ENCODE data around the gene CELSR1.
A peak's percentile ranks its signal among the peaks of the same experiment; 100 is the strongest.
"Not testable (repeated sequence)": the region's sequence is repeated elsewhere in the genome, so short reads cannot be mapped to it uniquely, and the experiment has no call there.

CELSR1 gene

GRCh38 chr22:46516638-46517037 lies 20.8 kb downstream of the CELSR1 start:
- H3K27me3 ChIP-seq = no peaks in the 10 kb centered on the region
- H4K20me1 ChIP-seq = no peaks in the 10 kb centered on the region
- H3K9ac ChIP-seq = no peak overlapping the region
- no peak overlapping the region for H3K4me3 ChIP-seq
- no peak overlapping the region for H3K4me2 ChIP-seq
- H3K9me3 ChIP-seq = no peaks in the 10 kb centered on the region
- H3K4me1 ChIP-seq = peaks cover 52% of the 10 kb centered on the region
- no peak for TF ChIP-seq Cebpa-rat (IDR thresholded peaks at IDR 0.05)
- no peaks in the 10 kb centered on the region for H3K36me3 ChIP-seq
- H3K27ac ChIP-seq = no peak overlapping the region

GRCh38 chr22:46516112-46516487 lies 21.3 kb downstream of the CELSR1 start:
- not testable (repeated sequence) for H3K36me3 ChIP-seq, H3K4me3 ChIP-seq

GRCh38 chr22:46515208-46516111 lies 22.0 kb downstream of the CELSR1 start:
- Histone ChIP-seq H3K4me3 (no peak overlapping the region), H3K4me1 (peaks cover 52% of the 10 kb centered on the region), H3K9me3 (no peaks in the 10 kb centered on the region), H3K36me3 (no peaks in the 10 kb centered on the region), H3K27me3 (no peaks in the 10 kb centered on the region), H4K20me1 (no peaks in the 10 kb centered on the region), H3K27ac (no peak overlapping the region), H3K4me2 (peak overlapping the region; percentile 40), H3K9ac (no peak overlapping the region)
- no peak for TF ChIP-seq Cebpa-rat (IDR thresholded peaks at IDR 0.05)

More at GRCh38 chr22:46516112-46516487, 21.3 kb downstream of the CELSR1 start:
- H4K20me1 ChIP-seq, H3K27me3 ChIP-seq, H3K9me3 ChIP-seq, H3K4me2 ChIP-seq, H3K9ac ChIP-seq, H3K27ac ChIP-seq: not testable (repeated sequence)
- peaks cover 52% of the 10 kb centered on the region for H3K4me1 ChIP-seq

- no peak for TF ChIP-seq Cebpa-rat (IDR thresholded peaks at IDR 0.05)
- Histone ChIP-seq H3K4me2 (peak overlapping the region; percentile 40), H3K9ac (no peak overlapping the region)
Measured at GRCh38 chr22:46514592-46515207, 22.7 kb downstream of the CELSR1 start.

GRCh38 chr22:46513908-46514550 lies 23.4 kb downstream of the CELSR1 start:
- TF ChIP-seq Cebpa-rat (IDR thresholded peaks at IDR 0.05) = no peak
- Histone ChIP-seq H3K4me1 (peaks cover 61% of the 10 kb centered on the region), H3K27ac (no peak overlapping the region), H3K4me3 (no peak overlapping the region), H3K9me3 (no peaks in the 10 kb centered on the region), H3K9ac (no peak overlapping the region), H4K20me1 (no peaks in the 10 kb centered on the region), H3K4me2 (peak overlapping the region; percentile 40), H3K27me3 (no peaks in the 10 kb centered on the region), H3K36me3 (no peaks in the 10 kb centered on the region)

More at GRCh38 chr22:46514592-46515207, 22.7 kb downstream of the CELSR1 start:
- Histone ChIP-seq H3K4me3 (no peak overlapping the region), H3K27ac (peak overlapping the region; percentile 6; the same call in 1 of the 2 replicates), H3K36me3 (no peaks in the 10 kb centered on the region), H3K4me1 (peaks cover 54% of the 10 kb centered on the region), H3K9me3 (no peaks in the 10 kb centered on the region), H4K20me1 (no peaks in the 10 kb centered on the region), H3K27me3 (no peaks in the 10 kb centered on the region)

DNA sequence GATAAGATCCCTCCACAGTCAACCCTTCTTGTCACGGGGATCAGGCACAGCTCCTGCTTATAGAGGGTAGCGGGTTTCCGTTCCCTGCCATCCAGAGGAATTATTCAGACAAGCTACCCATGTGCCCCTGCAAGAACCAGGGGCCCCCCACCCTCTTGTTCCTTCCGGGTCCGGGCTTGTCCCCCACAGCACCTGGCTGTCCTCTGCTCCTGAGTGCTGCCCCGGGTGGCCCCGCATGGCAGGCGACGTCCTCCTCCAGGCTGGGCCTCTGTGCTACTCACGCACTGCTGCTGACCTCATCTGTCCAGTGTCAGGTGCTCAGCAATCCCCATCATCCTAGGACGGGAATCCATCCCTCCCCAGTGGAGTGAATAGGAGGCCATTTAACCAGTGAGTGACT lies 24.7 kb downstream of the CELSR1 start:
- no peaks in the 10 kb centered on the region for H4K20me1 ChIP-seq
- no peak overlapping the region for H3K4me3 ChIP-seq
- H3K9ac ChIP-seq = no peak overlapping the region
- H3K4me1 ChIP-seq = peaks cover 68% of the 10 kb centered on the region
- H3K27me3 ChIP-seq = no peaks in the 10 kb centered on the region
- no peak overlapping the region for H3K27ac ChIP-seq
- H3K36me3 ChIP-seq = no peaks in the 10 kb centered on the region
- TF ChIP-seq Cebpa-rat (IDR thresholded peaks at IDR 0.05) = no peak
- H3K4me2 ChIP-seq = no peak overlapping the region
- no peaks in the 10 kb centered on the region for H3K9me3 ChIP-seq

GRCh38 chr22:46512039-46512370 lies 25.4 kb downstream of the CELSR1 start:
- H3K27me3 ChIP-seq = no peaks in the 10 kb centered on the region
- H4K20me1 ChIP-seq = no peaks in the 10 kb centered on the region
- no peak overlapping the region for H3K4me3 ChIP-seq
- H3K9ac ChIP-seq = no peak overlapping the region
- peaks cover 68% of the 10 kb centered on the region for H3K4me1 ChIP-seq
- H3K27ac ChIP-seq = no peak overlapping the region
- H3K36me3 ChIP-seq = no peaks in the 10 kb centered on the region
- H3K4me2 ChIP-seq = peak overlapping the region; percentile 97
- H3K9me3 ChIP-seq = no peaks in the 10 kb centered on the region
- no peak for TF ChIP-seq Cebpa-rat (IDR thresholded peaks at IDR 0.05)

DNA sequence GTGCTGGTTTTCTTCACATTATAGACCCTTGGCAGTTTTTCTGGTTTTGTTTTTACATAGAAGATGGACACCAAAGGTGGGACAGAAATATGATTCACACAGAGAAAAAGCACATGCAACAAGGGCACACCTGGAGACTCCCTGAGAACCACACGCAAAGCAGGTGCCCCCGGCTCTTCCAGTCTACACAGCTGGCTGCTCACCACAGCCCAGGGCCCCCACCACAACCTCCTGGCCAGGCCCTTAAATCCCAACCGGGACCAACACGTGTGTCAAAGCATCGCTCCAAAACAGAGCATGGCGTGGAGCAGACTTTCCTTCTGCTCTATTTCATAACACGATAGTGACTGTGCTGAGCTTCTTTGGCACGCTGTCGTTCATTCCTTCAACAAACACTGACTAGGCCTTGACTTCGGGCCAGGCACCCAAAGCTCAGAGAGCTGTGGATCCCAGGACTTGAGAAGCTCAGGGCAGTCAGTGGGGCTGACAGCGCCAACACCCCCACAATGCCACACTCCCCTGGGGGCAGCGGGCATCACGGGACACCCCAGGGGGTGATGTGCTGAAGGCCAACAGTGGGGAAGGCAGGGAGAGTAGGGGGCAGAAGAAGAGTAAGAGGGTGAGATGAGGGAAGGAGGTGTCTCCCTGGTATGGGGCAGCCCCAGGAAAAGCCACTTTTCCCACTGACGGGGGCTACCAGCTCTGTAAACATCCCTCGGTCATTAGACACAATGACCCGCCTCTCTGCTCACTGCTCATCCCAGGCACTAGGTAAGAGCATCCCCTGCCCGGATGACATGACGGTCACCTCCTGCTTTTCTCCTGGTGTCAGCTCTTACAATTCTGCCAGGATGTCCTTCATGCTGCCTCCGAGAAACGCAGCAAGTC lies 26.0 kb downstream of the CELSR1 start:
- H4K20me1 ChIP-seq = no peaks in the 10 kb centered on the region
- H3K4me2 ChIP-seq = peak overlapping the region; percentile 97
- H3K27me3 ChIP-seq = no peaks in the 10 kb centered on the region
- no peak for TF ChIP-seq Cebpa-rat (IDR thresholded peaks at IDR 0.05)
- peak overlapping the region; percentile 55 for H3K27ac ChIP-seq
- no peaks in the 10 kb centered on the region for H3K9me3 ChIP-seq
- no peaks in the 10 kb centered on the region for H3K36me3 ChIP-seq
- no peak overlapping the region for H3K9ac ChIP-seq
- peaks cover 73% of the 10 kb centered on the region for H3K4me1 ChIP-seq
- H3K4me3 ChIP-seq = no peak overlapping the region

DNA sequence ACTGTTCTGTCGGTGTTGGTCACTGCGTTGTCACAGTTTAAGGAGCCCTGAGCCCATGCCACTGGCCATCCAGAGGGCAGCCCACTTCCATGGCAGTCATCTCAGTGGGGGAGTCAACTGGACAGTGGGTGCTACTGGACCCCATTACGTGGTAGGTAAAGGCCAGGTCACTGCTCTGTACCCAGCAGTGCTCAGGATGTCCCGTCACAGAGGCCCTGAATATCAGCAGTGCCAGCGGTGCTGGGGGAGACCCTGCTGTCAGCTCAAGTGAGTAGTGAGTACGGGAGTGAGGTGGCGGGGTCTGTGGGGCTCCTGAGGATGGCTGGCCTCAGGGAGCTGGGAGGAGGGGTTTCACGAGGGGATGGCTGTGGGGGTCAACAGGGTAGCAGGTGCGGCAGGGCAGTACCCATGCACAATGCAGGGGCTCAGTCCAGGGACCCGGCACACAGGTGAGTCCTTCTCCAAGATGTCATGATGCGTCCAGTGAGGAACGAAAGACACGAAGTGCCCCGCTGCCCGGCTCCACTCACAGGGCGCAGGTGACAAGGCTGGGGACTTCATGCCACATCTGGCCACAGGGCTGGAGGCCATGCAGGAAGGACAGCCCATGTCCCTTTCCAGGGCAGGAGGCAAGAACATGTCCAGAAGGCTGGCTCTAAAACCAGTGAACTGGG lies 27.9 kb downstream of the CELSR1 start:
- Histone ChIP-seq H3K9me3 (no peaks in the 10 kb centered on the region), H3K4me3 (no peak overlapping the region), H3K36me3 (no peaks in the 10 kb centered on the region), H3K27me3 (no peaks in the 10 kb centered on the region), H3K9ac (no peak overlapping the region), H3K4me2 (peak overlapping the region; percentile 97), H4K20me1 (no peaks in the 10 kb centered on the region), H3K27ac (0 out of 2 replicates have a peak overlapping the region, but pooled peaks have one; percentile 4), H3K4me1 (peaks cover 80% of the 10 kb centered on the region)
- TF ChIP-seq Cebpa-rat (IDR thresholded peaks at IDR 0.05) = no peak

Data from BLaER1 (cell line).